Measurements from ENCODE around the gene TMEM254.

The TMEM254 gene

DNA sequence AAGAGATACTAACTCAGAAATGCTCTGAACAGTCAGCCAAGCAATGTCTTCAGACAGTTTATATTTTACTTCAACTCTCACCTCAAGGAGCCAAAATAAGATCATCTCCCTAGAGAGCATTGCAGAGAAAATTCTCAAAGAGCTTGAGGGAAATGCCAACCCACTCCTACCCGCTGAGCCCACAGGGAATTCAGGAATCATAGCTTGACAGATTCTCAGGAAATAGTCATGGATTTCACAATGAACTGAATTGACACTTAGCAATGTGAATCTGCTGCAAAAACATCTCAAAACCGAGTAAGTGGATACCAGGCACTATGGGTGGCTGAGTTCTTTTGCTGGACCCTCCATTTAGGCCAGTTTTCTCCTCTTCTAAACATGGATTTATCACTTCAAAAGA, 44.3 kb downstream of the TMEM254 start:
- Histone ChIP-seq H3K4me3 (ENCODE audit: low read depth, low read length) (no peak overlapping the region), H3K36me3 (ENCODE audit: control insufficient read depth in 2 of 2, insufficient read depth in 1 of 2, low read length in 2 of 2) (no peaks in the 10 kb centered on the region), H3K4me1 (ENCODE audit: control insufficient read depth, insufficient read depth, low read length) (no peaks in the 10 kb centered on the region), H3K27ac (ENCODE audit: extremely low read depth, low read depth, low read length) (no peak overlapping the region), H3K9me3 (ENCODE audit: control insufficient read depth, insufficient read depth, low read depth, low read length) (no peaks in the 10 kb centered on the region)
- TF ChIP-seq, protein P1, sequence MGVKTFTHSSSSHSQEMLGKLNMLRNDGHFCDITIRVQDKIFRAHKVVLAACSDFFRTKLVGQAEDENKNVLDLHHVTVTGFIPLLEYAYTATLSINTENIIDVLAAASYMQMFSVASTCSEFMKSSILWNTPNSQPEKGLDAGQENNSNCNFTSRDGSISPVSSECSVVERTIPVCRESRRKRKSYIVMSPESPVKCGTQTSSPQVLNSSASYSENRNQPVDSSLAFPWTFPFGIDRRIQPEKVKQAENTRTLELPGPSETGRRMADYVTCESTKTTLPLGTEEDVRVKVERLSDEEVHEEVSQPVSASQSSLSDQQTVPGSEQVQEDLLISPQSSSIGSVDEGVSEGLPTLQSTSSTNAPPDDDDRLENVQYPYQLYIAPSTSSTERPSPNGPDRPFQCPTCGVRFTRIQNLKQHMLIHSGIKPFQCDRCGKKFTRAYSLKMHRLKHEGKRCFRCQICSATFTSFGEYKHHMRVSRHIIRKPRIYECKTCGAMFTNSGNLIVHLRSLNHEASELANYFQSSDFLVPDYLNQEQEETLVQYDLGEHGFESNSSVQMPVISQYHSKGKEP (tag by site-specific recombination; IDR thresholded peaks at IDR 0.05): no peak
- TF ChIP-seq ZNF610 (tag by site-specific recombination; IDR thresholded peaks at IDR 0.05; ENCODE audit: borderline replicate concordance) (no peak), ZNF214 (tag by site-specific recombination; IDR thresholded peaks at IDR 0.05; ENCODE audit: borderline replicate concordance) (no peak), ZSCAN16 (tag by site-specific recombination; IDR thresholded peaks at IDR 0.05) (no peak)
- ChIA-PET CTCF (no interaction called here), POLR2A (interaction anchor here (0.6 kb wide), 1 partner anchor 437 kb away, joined by 4 read pairs; no protein-coding TSS in a partner anchor)

GRCh38 chr10:80126876-80127275, 48.4 kb downstream of the TMEM254 start:
- no peak overlapping the region for H3K4me3 ChIP-seq (ENCODE audit: low read depth, low read length)
- no peaks in the 10 kb centered on the region for H3K4me1 ChIP-seq (ENCODE audit: control insufficient read depth, insufficient read depth, low read length)
- no peak for TF ChIP-seq ZNF530 (tag by site-specific recombination; IDR thresholded peaks at IDR 0.05; ENCODE audit: low read depth)
- TF ChIP-seq ZNF37A (tag by site-specific recombination; IDR thresholded peaks at IDR 0.05): no peak
- no peak for TF ChIP-seq ZNF777 (tag by site-specific recombination; IDR thresholded peaks at IDR 0.05; ENCODE audit: borderline replicate concordance)
- TF ChIP-seq ZNF211 (tag by site-specific recombination; IDR thresholded peaks at IDR 0.05; ENCODE audit: low read depth): no peak
- TF ChIP-seq GFI1B (tag by site-specific recombination; IDR thresholded peaks at IDR 0.05): no peak
- no peak for TF ChIP-seq ZNF510 (tag by site-specific recombination; IDR thresholded peaks at IDR 0.05; ENCODE audit: insufficient replicate concordance)
- no peak for TF ChIP-seq ZNF48 (tag by site-specific recombination; IDR thresholded peaks at IDR 0.05)
- TF ChIP-seq ZNF112 (tag by site-specific recombination; IDR thresholded peaks at IDR 0.05): no peak
- no peak for TF ChIP-seq ZNF600 (tag by site-specific recombination; IDR thresholded peaks at IDR 0.05)
- no peak for TF ChIP-seq ZNF549 (tag by site-specific recombination; IDR thresholded peaks at IDR 0.05)
- POLR2A ChIA-PET: no interaction called here
- no peak overlapping the region for H3K27ac ChIP-seq (ENCODE audit: extremely low read depth, low read depth, low read length)
- H3K9me3 ChIP-seq (ENCODE audit: control insufficient read depth, insufficient read depth, low read depth, low read length): no peaks in the 10 kb centered on the region
- CTCF ChIA-PET: no interaction called here
- H3K36me3 ChIP-seq (ENCODE audit: control insufficient read depth in 2 of 2, insufficient read depth in 1 of 2, low read length in 2 of 2): no peaks in the 10 kb centered on the region

DNA sequence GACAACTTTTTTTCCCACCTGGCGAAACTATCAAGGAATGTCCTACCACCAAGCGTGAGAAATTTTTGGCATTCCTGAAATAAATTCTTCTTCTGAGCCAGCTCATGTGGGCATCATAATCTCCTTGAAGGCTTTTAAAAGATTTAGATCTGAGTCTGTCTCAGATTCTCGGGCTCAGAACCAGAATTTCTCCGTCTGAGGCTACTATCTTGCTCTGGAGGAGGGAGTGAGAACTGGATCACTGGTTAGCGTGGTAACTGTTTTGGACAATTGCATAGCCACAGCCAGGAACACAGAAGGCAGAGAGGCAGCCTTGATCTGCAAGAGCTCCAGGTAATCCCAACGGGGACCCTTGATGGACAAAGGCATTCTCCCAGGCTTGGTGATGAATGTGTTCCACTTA, 53.0 kb downstream of the TMEM254 start:
- no peaks in the 10 kb centered on the region for H3K4me1 ChIP-seq (ENCODE audit: control insufficient read depth, insufficient read depth, low read length)
- POLR2A ChIA-PET: no interaction called here
- CTCF ChIA-PET: interaction anchor here (0.6 kb wide), 2 partner anchors 18 to 101 kb away, joined by 3 read pairs; no protein-coding TSS in a partner anchor
- no peak overlapping the region for H3K27ac ChIP-seq (ENCODE audit: extremely low read depth, low read depth, low read length)
- no peak overlapping the region for H3K4me3 ChIP-seq (ENCODE audit: low read depth, low read length)
- no peaks in the 10 kb centered on the region for H3K9me3 ChIP-seq (ENCODE audit: control insufficient read depth, insufficient read depth, low read depth, low read length)
- TF ChIP-seq ZNF335 (tag by site-specific recombination; conservative IDR thresholded peaks at IDR 0.05): no peak
- no peak for TF ChIP-seq MEIS1 (CRISPR knock-in tag; IDR thresholded peaks at IDR 0.05; ENCODE audit: borderline replicate concordance)
- TF ChIP-seq ZNF692 (tag by site-specific recombination; IDR thresholded peaks at IDR 0.05): no peak
- no peak for TF ChIP-seq ELK4 (IDR thresholded peaks at IDR 0.05; ENCODE audit: borderline replicate concordance, low read depth, low read length)
- TF ChIP-seq ZNF558 (tag by site-specific recombination; IDR thresholded peaks at IDR 0.05): no peak
- no peak for TF ChIP-seq ZNF596 (tag by site-specific recombination; IDR thresholded peaks at IDR 0.05)
- no peak for TF ChIP-seq KLF1 (tag by site-specific recombination; IDR thresholded peaks at IDR 0.05)
- no peak for TF ChIP-seq ZNF266 (tag by site-specific recombination; IDR thresholded peaks at IDR 0.05; ENCODE audit: low read depth)
- no peak for TF ChIP-seq ZNF629 (tag by site-specific recombination; IDR thresholded peaks at IDR 0.05)
- no peak for TF ChIP-seq KLF9 (tag by site-specific recombination; IDR thresholded peaks at IDR 0.05; ENCODE audit: low read depth)
- no peak for TF ChIP-seq ZNF2 (tag by site-specific recombination; IDR thresholded peaks at IDR 0.05)
- TF ChIP-seq ZNF560 (tag by site-specific recombination; IDR thresholded peaks at IDR 0.05; ENCODE audit: borderline replicate concordance): no peak
- no peak for TF ChIP-seq ZNF239 (tag by site-specific recombination; IDR thresholded peaks at IDR 0.05)
- no peak for TF ChIP-seq ZNF585B (tag by site-specific recombination; IDR thresholded peaks at IDR 0.05)
- no peak for TF ChIP-seq HOXD13 (CRISPR knock-in tag; IDR thresholded peaks at IDR 0.05; ENCODE audit: borderline replicate concordance)
- no peak for TF ChIP-seq TCF7L2 (IDR thresholded peaks at IDR 0.05; ENCODE audit: borderline replicate concordance, low read depth, low read length)
- no peak for TF ChIP-seq ZNF510 (tag by site-specific recombination; IDR thresholded peaks at IDR 0.05; ENCODE audit: insufficient replicate concordance)
- H3K36me3 ChIP-seq (ENCODE audit: control insufficient read depth in 2 of 2, insufficient read depth in 1 of 2, low read length in 2 of 2): no peaks in the 10 kb centered on the region

Measured in HEK293 (cell line).